Neural progenitor cell (in vitro differentiated cells): ENCODE data around the gene AK1. TPM values are rescaled to one million over a fixed set of nuclear protein-coding genes. Genes with fewer than 3 reads are reported as not detected.
"Not testable (repeated sequence)": the region's sequence is repeated elsewhere in the genome, so short reads cannot be mapped to it uniquely, and the experiment has no call there.

Experiments
- DNase-seq: peaks from one replicate; pipeline ENCODE4 v3.0.0-alpha.2; 2016; ENCODE audit warnings: low spot score
- H2AFZ ChIP-seq: fragments of 200-600 bp; sonication (generic); replicated peaks from 2 replicates; pipeline ENCODE4 v1.6.1; 2016; ENCODE audit warnings: antibody characterized with exemption
- H3F3A ChIP-seq: fragments of 200-600 bp; sonication (generic); 2 replicates; pipeline ENCODE4 v1.6.1; 2016; ENCODE audit warnings: antibody characterized with exemption, low read depth
- H3K27ac ChIP-seq: fragments of 200-600 bp; sonication (generic); 2 replicates; pipeline ENCODE4 v1.5.1; 2016; ENCODE audit warnings: mild to moderate bottlenecking
- H3K27me3 ChIP-seq: fragments of 200-600 bp; sonication (generic); 2 replicates; pipeline ENCODE4 v1.6.1; 2016; ENCODE audit warnings: mild to moderate bottlenecking, moderate library complexity
- H3K36me3 ChIP-seq: fragments of 200-600 bp; sonication (generic); 2 replicates; pipeline ENCODE4 v1.5.1; 2016
- H3K4me1 ChIP-seq: fragments of 200-600 bp; sonication (generic); 2 replicates; pipeline ENCODE4 v1.6.1; 2016; ENCODE audit warnings: mixed run types
- H3K4me2 ChIP-seq: fragments of 200-600 bp; sonication (generic); 2 replicates; pipeline ENCODE4 v1.6.1; 2016
- H3K4me3 ChIP-seq: fragments of 200-600 bp; sonication (generic); 2 replicates; pipeline ENCODE4 v1.5.1; 2016
- H3K79me2 ChIP-seq: fragments of 200-600 bp; sonication (generic); 2 replicates; pipeline ENCODE4 v1.6.1; 2016; ENCODE audit warnings: low read depth
- H3K9ac ChIP-seq: fragments of 200-600 bp; sonication (generic); 2 replicates; pipeline ENCODE4 v1.6.1; 2016
- H3K9me3 ChIP-seq: fragments of 200-600 bp; sonication (generic); 2 replicates; pipeline ENCODE4 v1.5.1; 2016; ENCODE audit warnings: low read depth
- H4K20me1 ChIP-seq: fragments of 200-600 bp; sonication (generic); 2 replicates; pipeline ENCODE4 v1.6.1; 2016; ENCODE audit warnings: low read depth
- H3K27ac Mint-ChIP-seq: 3 replicates; pipeline ENCODE4 v1.8.0; 2021; ENCODE audit warnings: mixed read lengths
- H3K27me3 Mint-ChIP-seq: 2 replicates; pipeline ENCODE4 v1.8.0; 2022; ENCODE audit warnings: low read depth, mild to moderate bottlenecking, inconsistent platforms, moderate library complexity, mixed read lengths; ENCODE audit not compliant: insufficient read depth
- H3K36me3 Mint-ChIP-seq: 3 replicates; pipeline ENCODE4 v1.8.0; 2021; ENCODE audit warnings: mixed read lengths
- H3K4me1 Mint-ChIP-seq: 3 replicates; pipeline ENCODE4 v1.8.0; 2021; ENCODE audit warnings: mixed read lengths
- H3K4me3 Mint-ChIP-seq: 3 replicates; pipeline ENCODE4 v1.8.0; 2021; ENCODE audit warnings: mild to moderate bottlenecking, moderate library complexity, mixed read lengths
- H3K9me3 Mint-ChIP-seq: 3 replicates; pipeline ENCODE4 v1.8.0; 2020; ENCODE audit warnings: mixed read lengths
- CTCF ChIP-seq: fragments of 200-600 bp; sonication (generic); IDR thresholded peaks from 2 replicates; pipeline ENCODE4 v1.5.1; 2017; ENCODE audit warnings: antibody characterized with exemption, mild to moderate bottlenecking
- EZH2 ChIP-seq: fragments of 200-600 bp; sonication (generic); IDR thresholded peaks from 2 replicates; pipeline ENCODE4 v1.6.1; 2017; ENCODE audit warnings: antibody characterized with exemption, mild to moderate bottlenecking, moderate library complexity
- EZH2phosphoT487 ChIP-seq: fragments of 200-600 bp; sonication (generic); IDR thresholded peaks from 2 replicates; pipeline ENCODE4 v1.6.1; 2017; ENCODE audit warnings: antibody characterized with exemption
- total RNA-seq: library from RNA; depleted of rRNA; stranded (reverse); fragments of >200 nt; gene quantifications from 2 replicates; pipeline ENCODE4 v1.2.3, GENCODE V29; 2015; ENCODE audit warnings: low replicate concordance

The AK1 gene
- total RNA-seq, 1 donor from 2014 or later, result 25.6 TPM

GRCh38 chr9:127884427-127884911 is 7.0 kb upstream of the AK1 start:
- Histone ChIP-seq H3K4me1 (peaks cover 5% of the 10 kb centered on the region), H3K27ac (no peak overlapping the region), H3K4me3 (no peak overlapping the region), H3K27me3 (no peaks in the 10 kb centered on the region), H3K36me3 (no peaks in the 10 kb centered on the region), H3K9me3 (no peaks in the 10 kb centered on the region), H3F3A (peaks cover 10% of the 10 kb centered on the region), H3K9ac (no peak overlapping the region), H3K4me2 (no peak overlapping the region), H2AFZ (no peak overlapping the region), H3K79me2 (no peaks in the 10 kb centered on the region), H4K20me1 (no peaks in the 10 kb centered on the region)
- TF ChIP-seq CTCF (no peak), EZH2phosphoT487 (no peak), EZH2 (no peak)
- Mint-ChIP-seq H3K36me3 (peaks cover 5% of the 10 kb centered on the region), H3K27ac (peak overlapping the region; percentile 46), H3K27me3 (peaks cover 2% of the 10 kb centered on the region), H3K9me3 (no peaks in the 10 kb centered on the region), H3K4me1 (peaks cover 23% of the 10 kb centered on the region), H3K4me3 (no peak overlapping the region)
- no peak for DNase-seq

GRCh38 chr9:127883959-127884358 is 6.5 kb upstream of the AK1 start:
- Histone ChIP-seq H3K79me2 (no peaks in the 10 kb centered on the region), H3K9me3 (no peaks in the 10 kb centered on the region), H3K4me1 (peaks cover 5% of the 10 kb centered on the region), H3K4me2 (no peak overlapping the region), H3K36me3 (no peaks in the 10 kb centered on the region), H3K9ac (no peak overlapping the region), H3F3A (peaks cover 12% of the 10 kb centered on the region), H3K4me3 (no peak overlapping the region), H2AFZ (no peak overlapping the region), H3K27me3 (no peaks in the 10 kb centered on the region), H4K20me1 (no peaks in the 10 kb centered on the region), H3K27ac (no peak overlapping the region)
- no peak overlapping the region for H3K4me3 Mint-ChIP-seq
- peaks cover 24% of the 10 kb centered on the region for H3K4me1 Mint-ChIP-seq
- no peak overlapping the region for H3K27ac Mint-ChIP-seq
- TF ChIP-seq CTCF (no peak), EZH2 (no peak), EZH2phosphoT487 (no peak)
- H3K36me3 Mint-ChIP-seq, result peaks cover 5% of the 10 kb centered on the region
- H3K27me3 Mint-ChIP-seq, result peaks cover 4% of the 10 kb centered on the region
- H3K9me3 Mint-ChIP-seq, result no peaks in the 10 kb centered on the region
- no peak for DNase-seq

GRCh38 chr9:127881715-127882114 is 4.2 kb upstream of the AK1 start:
- not testable (repeated sequence) for DNase-seq, H3K36me3 ChIP-seq, H3K4me3 ChIP-seq, H3K27ac Mint-ChIP-seq, H3K4me2 ChIP-seq, H3K9ac ChIP-seq, H3K36me3 Mint-ChIP-seq, H3K79me2 ChIP-seq, H3K27me3 ChIP-seq, H3K9me3 ChIP-seq, H4K20me1 ChIP-seq, H3K4me3 Mint-ChIP-seq, H2AFZ ChIP-seq, H3K9me3 Mint-ChIP-seq, H3K27ac ChIP-seq
- Histone ChIP-seq H3K4me1 (peaks cover 23% of the 10 kb centered on the region), H3F3A (peaks cover 25% of the 10 kb centered on the region)
- peaks cover 34% of the 10 kb centered on the region for H3K4me1 Mint-ChIP-seq
- peaks cover 10% of the 10 kb centered on the region for H3K27me3 Mint-ChIP-seq

GRCh38 chr9:127880143-127880542 is 2.7 kb upstream of the AK1 start:
- H3K9me3 ChIP-seq, result no peaks in the 10 kb centered on the region
- H4K20me1 ChIP-seq, result no peaks in the 10 kb centered on the region
- no peak overlapping the region for H3K9ac ChIP-seq
- no peaks in the 10 kb centered on the region for H3K36me3 Mint-ChIP-seq
- peaks cover 21% of the 10 kb centered on the region for H3F3A ChIP-seq
- H3K4me1 ChIP-seq, result peaks cover 19% of the 10 kb centered on the region
- H3K79me2 ChIP-seq, result no peaks in the 10 kb centered on the region
- no peak overlapping the region for H3K27ac Mint-ChIP-seq
- peaks cover 10% of the 10 kb centered on the region for H3K27me3 Mint-ChIP-seq
- no peaks in the 10 kb centered on the region for H3K9me3 Mint-ChIP-seq
- no peaks in the 10 kb centered on the region for H3K27me3 ChIP-seq
- H3K4me1 Mint-ChIP-seq, result peaks cover 34% of the 10 kb centered on the region
- TF ChIP-seq CTCF (no peak), EZH2phosphoT487 (no peak), EZH2 (no peak)
- no peak overlapping the region for H3K4me3 Mint-ChIP-seq
- no peak overlapping the region for H3K27ac ChIP-seq
- H3K36me3 ChIP-seq, result no peaks in the 10 kb centered on the region
- no peak for DNase-seq
- no peak overlapping the region for H2AFZ ChIP-seq
- H3K4me3 ChIP-seq, result no peak overlapping the region
- no peak overlapping the region for H3K4me2 ChIP-seq
